Glutamatergic neuron (in vitro differentiated cells): ENCODE measurements around the gene TPM4. TPM values are rescaled to one million over a fixed set of nuclear protein-coding genes. Genes with fewer than 3 reads are reported as not detected.

Experiments
- DNase-seq: peaks from one replicate; pipeline ENCODE4 v3.0.0; 2022
- H3K27ac Mint-ChIP-seq: one replicate; pipeline ENCODE4 v1.8.0; 2020; ENCODE audit warnings: mild to moderate bottlenecking, mixed read lengths, inconsistent platforms; ENCODE audit not compliant: unreplicated experiment
- H3K27me3 Mint-ChIP-seq: one replicate; pipeline ENCODE4 v1.8.0; 2020; ENCODE audit warnings: mild to moderate bottlenecking, moderate library complexity, mixed read lengths, inconsistent platforms; ENCODE audit not compliant: unreplicated experiment
- H3K36me3 Mint-ChIP-seq: one replicate; pipeline ENCODE4 v1.8.0; 2020; ENCODE audit warnings: mild to moderate bottlenecking, mixed read lengths, inconsistent platforms; ENCODE audit not compliant: unreplicated experiment
- H3K4me1 Mint-ChIP-seq: one replicate; pipeline ENCODE4 v1.8.0; 2020; ENCODE audit warnings: mild to moderate bottlenecking, low read depth, mixed read lengths, inconsistent platforms; ENCODE audit not compliant: unreplicated experiment
- H3K4me3 Mint-ChIP-seq: one replicate; pipeline ENCODE4 v1.8.0; 2020; ENCODE audit warnings: mild to moderate bottlenecking, mixed read lengths, inconsistent platforms; ENCODE audit not compliant: unreplicated experiment
- H3K9me3 Mint-ChIP-seq: one replicate; pipeline ENCODE4 v1.8.0; 2020; ENCODE audit warnings: mild to moderate bottlenecking, moderate library complexity, mixed read lengths, inconsistent platforms; ENCODE audit not compliant: unreplicated experiment
- CTCF ChIP-seq: fragments of 200-600 bp; sonication (generic); IDR thresholded peaks from one replicate; pipeline ENCODE4 v1.5.0; 2021; ENCODE audit not compliant: partially characterized antibody, unreplicated experiment
- total RNA-seq: library from RNA; stranded (reverse); fragmentation: NEBNext Ultra II Directional; extraction: Animal tissue kit (Norgen Biotek cat#: 25700); gene quantifications from one replicate; pipeline ENCODE4 v1.2.1, GENCODE V29; 2021; ENCODE audit not compliant: unreplicated experiment

TPM4 gene
- total RNA-seq, 1 donor from 2014 or later: 310 TPM

DNA sequence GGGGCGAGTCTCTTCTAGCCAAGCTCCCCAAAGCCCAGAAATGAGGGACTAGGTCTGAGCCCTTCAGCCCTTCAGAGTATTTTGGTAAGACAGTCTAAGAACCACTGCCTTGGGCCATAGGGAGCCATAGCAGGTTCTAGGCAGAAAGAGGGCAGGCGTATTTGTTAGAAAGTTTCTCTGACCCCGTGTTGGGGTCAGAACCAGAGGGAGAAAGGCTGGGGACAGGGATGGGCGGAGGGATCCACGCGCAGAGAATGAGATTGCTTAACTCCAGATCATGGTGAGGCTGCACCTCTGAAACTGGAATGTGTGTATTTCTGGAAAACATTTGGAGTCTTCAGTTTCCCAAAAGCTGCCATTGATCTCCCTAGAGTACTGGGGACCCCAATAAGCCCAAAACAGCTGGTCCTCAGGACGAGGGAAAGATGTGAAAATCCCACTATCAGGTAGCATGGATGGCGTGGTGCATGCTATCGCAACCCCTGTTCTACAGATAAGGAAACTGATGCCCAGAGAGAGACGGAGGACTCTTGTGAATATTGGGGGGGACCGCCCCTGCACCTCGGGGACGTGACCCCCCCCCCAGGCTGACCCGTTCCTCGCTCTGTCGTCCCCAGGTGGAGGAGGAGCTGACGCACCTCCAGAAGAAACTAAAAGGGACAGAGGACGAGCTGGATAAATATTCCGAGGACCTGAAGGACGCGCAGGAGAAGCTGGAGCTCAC, 703 bp upstream of the TPM4 start:
- peaks cover 17% of the 10 kb centered on the region for H3K27me3 Mint-ChIP-seq
- H3K36me3 Mint-ChIP-seq: no peaks in the 10 kb centered on the region
- H3K4me3 Mint-ChIP-seq: peak overlapping the region; percentile 83
- H3K27ac Mint-ChIP-seq: peak overlapping the region; percentile 77
- peaks cover 15% of the 10 kb centered on the region for H3K4me1 Mint-ChIP-seq
- peaks cover 10% of the 10 kb centered on the region for H3K9me3 Mint-ChIP-seq
- no peak for TF ChIP-seq CTCF
- no peak for DNase-seq

DNA sequence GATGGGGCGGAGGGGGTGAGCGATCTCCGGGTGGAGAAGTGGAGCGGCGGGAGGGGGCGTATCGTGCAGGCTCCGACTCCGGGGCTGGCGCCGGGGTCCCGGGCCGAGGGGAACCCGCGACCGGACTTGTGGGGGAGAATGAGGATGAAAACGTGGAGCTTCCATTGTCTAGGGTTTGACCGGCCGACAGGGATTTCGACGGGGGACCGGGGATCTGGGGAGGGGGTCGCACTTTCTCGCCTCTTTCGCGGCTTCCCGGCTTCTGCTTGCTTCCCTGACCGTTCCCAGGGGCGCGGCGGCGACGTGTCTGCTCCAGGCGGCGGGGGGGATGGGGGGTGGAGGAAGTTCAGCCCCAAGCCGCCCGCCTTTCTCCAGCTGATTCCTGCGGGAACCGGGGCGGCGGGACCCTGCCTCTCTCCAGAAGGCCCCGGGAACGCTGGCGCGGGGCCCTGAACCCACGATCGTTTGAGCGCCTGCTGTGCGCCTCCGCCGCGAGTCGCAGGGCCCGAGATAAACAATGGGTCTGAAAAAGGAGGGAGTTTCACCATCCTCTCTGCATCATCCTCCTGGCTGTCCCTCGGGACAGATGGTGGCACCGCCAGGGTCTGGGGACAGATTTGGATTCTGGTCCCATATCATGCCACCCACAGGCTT, 790 bp downstream of the TPM4 start:
- no peak for TF ChIP-seq CTCF
- Mint-ChIP-seq H3K4me1 (peaks cover 21% of the 10 kb centered on the region), H3K36me3 (no peaks in the 10 kb centered on the region), H3K9me3 (peaks cover 10% of the 10 kb centered on the region), H3K4me3 (peak overlapping the region; percentile 98), H3K27ac (peak overlapping the region; percentile 99), H3K27me3 (peaks cover 17% of the 10 kb centered on the region)
- DNase-seq: peak; percentile 68

GRCh38 chr19:16077984-16078758, 1.9 kb downstream of the TPM4 start:
- peaks cover 21% of the 10 kb centered on the region for H3K4me1 Mint-ChIP-seq
- peak overlapping the region; percentile 98 for H3K4me3 Mint-ChIP-seq
- H3K36me3 Mint-ChIP-seq: no peaks in the 10 kb centered on the region
- no peak for DNase-seq
- H3K27ac Mint-ChIP-seq: peak overlapping the region; percentile 99
- peaks cover 17% of the 10 kb centered on the region for H3K27me3 Mint-ChIP-seq
- no peak for TF ChIP-seq CTCF
- peaks cover 11% of the 10 kb centered on the region for H3K9me3 Mint-ChIP-seq

DNA sequence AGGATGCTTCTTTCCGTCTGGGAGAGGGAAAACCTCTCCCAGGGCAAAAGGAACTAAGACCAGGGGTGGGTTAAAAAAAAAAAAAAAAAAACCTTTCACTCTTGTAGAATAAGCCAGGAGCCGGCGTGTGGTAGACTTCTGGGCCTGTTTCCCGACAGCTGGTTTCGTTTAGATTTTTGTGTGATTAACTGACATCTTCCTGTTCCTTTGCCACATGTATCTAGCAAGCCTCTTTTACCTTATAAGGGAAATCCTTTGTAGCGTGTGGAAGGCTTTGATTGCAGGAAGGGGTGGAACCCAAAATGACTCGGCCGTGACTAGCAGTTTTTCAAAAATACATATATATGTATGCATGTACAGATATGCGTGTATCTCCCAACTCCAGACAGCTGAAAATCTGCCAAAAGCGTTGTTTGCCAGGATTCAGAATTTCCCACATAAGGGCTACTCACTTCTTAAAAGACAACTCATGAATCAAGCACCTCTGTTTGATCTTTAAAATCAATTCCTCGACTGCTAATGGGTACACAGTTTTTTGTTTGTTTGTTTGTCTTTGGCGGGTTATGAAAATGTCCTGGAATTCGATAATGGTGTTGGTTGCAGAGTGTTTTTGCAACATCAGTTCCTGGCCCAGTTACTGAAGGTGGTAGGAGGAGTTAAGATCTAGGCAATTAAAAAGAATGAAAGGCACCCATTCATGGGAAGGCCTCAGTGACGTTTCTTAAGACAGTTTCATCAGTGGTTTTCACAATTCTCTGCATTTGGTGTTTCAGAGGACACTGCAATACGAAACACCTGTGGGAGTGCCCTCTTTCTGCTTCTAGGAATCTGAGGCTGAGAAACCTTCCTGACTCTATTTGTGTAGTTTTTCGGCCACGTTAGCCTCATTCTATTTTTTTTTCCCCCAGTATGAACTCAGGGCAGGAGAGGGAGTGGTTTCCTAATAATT, 2.7 kb downstream of the TPM4 start:
- H3K9me3 Mint-ChIP-seq: peaks cover 13% of the 10 kb centered on the region
- H3K36me3 Mint-ChIP-seq: no peaks in the 10 kb centered on the region
- H3K27me3 Mint-ChIP-seq: peaks cover 15% of the 10 kb centered on the region
- no peak for DNase-seq
- H3K4me1 Mint-ChIP-seq: peaks cover 21% of the 10 kb centered on the region
- H3K4me3 Mint-ChIP-seq: peak overlapping the region; percentile 98
- peak overlapping the region; percentile 99 for H3K27ac Mint-ChIP-seq
- TF ChIP-seq CTCF: no peak
